GM21390 (cell line): Measurements from ENCODE around the gene ATP6V0C.

Experiments
- ATAC-seq: cut with Tn5 transposase; IDR thresholded peaks from one replicate; pipeline ENCODE4 v1.9.1; 2021; ENCODE audit not compliant: unreplicated experiment

ATP6V0C gene

DNA sequence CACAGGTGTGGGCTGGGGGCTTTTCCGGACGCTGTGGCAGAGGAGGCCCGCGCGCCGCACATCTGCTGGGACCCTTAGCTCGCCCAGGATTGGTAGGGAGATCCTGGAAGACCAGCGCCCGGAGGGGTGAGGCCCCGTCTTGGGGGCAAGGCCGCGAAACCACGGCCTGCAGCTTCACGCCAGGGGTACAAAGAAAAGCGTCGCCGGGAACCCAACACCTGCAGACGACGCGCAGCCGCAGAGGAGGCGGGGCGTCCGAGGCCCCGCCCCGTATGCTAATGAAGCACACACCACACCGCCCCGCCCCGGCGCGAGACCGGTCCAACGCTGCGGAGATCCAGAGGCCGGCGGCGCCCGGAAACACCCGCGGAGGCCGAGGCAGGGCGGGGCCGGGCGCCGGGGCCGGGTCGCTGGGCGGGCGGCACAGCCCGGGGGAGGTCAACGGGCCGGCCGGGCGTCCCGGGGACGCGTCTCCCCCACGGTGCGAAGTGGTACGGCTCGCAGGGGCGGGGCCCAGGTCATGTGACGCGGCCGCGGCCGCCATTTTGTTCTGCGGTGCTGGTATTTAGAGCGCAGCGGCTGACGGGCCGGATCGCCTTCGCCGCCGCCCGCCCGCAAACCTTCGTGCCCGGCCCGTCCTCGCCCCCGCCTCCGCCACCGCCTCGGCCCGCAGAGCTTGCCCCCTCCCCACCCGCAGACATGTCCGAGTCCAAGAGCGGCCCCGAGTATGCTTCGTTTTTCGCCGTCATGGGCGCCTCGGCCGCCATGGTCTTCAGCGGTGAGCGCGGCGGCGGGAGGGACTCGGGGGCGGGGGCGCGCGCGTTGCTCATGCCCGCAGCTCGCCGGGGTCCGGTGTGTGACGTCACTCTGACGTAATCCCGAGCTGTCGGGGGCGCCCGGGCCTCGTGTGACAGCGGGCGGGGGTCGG lies at the start of gene ATP6V0C:
TSS of gene ATP6V0C (plus strand) at position 548 of the 928 bp plus-strand sequence. CDS start at position 700, 152 bp downstream.
- peak; percentile 60 for ATAC-seq

- ATAC-seq = no peak
Measured at GRCh38 chr16:2464333-2464732, 49.4 kb upstream of the ATP6V0C start.

- ATAC-seq = no peak
Measured at GRCh38 chr16:2465653-2466415, 47.9 kb upstream of the ATP6V0C start.

- ATAC-seq = no peak
Measured at GRCh38 chr16:2466667-2467527, 46.9 kb upstream of the ATP6V0C start.

GRCh38 chr16:2467528-2468232 lies 46.1 kb upstream of the ATP6V0C start:
- ATAC-seq = no peak

GRCh38 chr16:2468233-2468724 lies 45.5 kb upstream of the ATP6V0C start:
- ATAC-seq = no peak

- no peak for ATAC-seq
Measured at GRCh38 chr16:2468725-2469398, 44.9 kb upstream of the ATP6V0C start.

- no peak for ATAC-seq
Measured at GRCh38 chr16:2469399-2470233, 44.1 kb upstream of the ATP6V0C start.

DNA sequence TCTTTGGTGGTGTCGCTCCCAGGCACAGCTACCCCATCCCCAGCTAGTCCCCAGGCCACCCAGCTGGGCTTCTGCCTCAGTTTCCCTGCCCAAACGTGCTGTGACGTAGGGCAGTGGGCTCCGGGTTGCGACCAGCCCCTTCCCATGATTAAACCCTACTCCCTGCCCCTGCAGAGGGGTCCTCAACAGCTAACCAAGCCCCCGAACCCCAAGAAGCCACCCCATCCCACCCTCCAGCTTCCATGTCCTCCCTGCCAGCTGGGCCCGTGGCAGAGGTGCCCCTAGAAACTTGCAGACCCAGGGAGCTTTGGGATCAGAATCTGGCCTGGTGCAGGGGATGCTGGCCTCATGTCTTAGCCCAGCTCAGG lies 43.5 kb upstream of the ATP6V0C start:
- ATAC-seq = no peak

GRCh38 chr16:2470603-2471015 lies 43.1 kb upstream of the ATP6V0C start:
- ATAC-seq = no peak

- ATAC-seq = no peak
Measured at GRCh38 chr16:2471016-2471652, 42.6 kb upstream of the ATP6V0C start, which contains the start of gene NTN3. NTN3 (plus strand) TSS chr16:2471297; CDS start chr16:2471702, 405 bp downstream.

DNA sequence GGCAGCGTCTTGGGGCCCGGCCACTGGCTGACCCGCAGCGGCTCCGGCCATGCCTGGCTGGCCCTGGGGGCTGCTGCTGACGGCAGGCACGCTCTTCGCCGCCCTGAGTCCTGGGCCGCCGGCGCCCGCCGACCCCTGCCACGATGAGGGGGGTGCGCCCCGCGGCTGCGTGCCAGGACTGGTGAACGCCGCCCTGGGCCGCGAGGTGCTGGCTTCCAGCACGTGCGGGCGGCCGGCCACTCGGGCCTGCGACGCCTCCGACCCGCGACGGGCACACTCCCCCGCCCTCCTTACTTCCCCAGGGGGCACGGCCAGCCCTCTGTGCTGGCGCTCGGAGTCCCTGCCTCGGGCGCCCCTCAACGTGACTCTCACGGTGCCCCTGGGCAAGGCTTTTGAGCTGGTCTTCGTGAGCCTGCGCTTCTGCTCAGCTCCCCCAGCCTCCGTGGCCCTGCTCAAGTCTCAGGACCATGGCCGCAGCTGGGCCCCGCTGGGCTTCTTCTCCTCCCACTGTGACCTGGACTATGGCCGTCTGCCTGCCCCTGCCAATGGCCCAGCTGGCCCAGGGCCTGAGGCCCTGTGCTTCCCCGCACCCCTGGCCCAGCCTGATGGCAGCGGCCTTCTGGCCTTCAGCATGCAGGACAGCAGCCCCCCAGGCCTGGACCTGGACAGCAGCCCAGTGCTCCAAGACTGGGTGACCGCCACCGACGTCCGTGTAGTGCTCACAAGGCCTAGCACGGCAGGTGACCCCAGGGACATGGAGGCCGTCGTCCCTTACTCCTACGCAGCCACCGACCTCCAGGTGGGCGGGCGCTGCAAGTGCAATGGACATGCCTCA lies 41.9 kb upstream of the ATP6V0C start:
- no peak for ATAC-seq

GRCh38 chr16:2472488-2472864 lies 41.3 kb upstream of the ATP6V0C start:
- ATAC-seq = no peak

- no peak for ATAC-seq
Measured at GRCh38 chr16:2472885-2473445, 40.8 kb upstream of the ATP6V0C start.

DNA sequence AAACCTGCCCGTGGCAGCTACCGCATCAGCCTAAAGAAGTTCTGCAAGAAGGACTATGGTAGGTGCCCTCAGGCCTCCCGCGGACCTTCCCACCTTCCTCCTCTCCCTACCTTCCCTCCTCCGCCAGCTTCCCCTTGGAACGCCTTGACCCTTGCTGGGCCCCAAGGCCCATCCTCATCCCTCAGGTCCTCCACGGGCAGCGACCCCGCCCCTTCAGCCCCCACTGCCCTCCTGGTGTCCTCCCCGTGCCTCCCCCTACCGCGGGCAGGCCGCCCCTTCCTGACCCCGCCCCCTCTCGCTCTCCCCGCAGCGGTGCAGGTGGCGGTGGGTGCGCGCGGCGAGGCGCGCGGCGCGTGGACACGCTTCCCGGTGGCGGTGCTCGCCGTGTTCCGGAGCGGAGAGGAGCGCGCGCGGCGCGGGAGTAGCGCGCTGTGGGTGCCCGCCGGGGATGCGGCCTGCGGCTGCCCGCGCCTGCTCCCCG lies 40.3 kb upstream of the ATP6V0C start:
- ATAC-seq = no peak

GRCh38 chr16:2473999-2474876 lies 39.5 kb upstream of the ATP6V0C start:
- no peak for ATAC-seq
